HG03039 (cell line): ENCODE data around the gene PCBD2.
"Not testable (repeated sequence)": the region's sequence is repeated elsewhere in the genome, so short reads cannot be mapped to it uniquely, and the experiment has no call there.

ENCODE experiments used
- ATAC-seq: cut with Tn5 transposase; IDR thresholded peaks from one replicate; pipeline ENCODE4 v1.9.1; 2021; ENCODE audit warnings: mild to moderate bottlenecking, moderate library complexity; ENCODE audit not compliant: unreplicated experiment

Gene PCBD2

GRCh38 chr5:134904610-134905245, at the start of gene PCBD2:
PCBD2 (plus strand) TSS chr5:134905131; CDS start chr5:134905140, 9 bp downstream.
- peak; percentile 83 for ATAC-seq

- not testable (repeated sequence) for ATAC-seq
Measured at GRCh38 chr5:134856465-134856864, 48.5 kb upstream of the PCBD2 start.

GRCh38 chr5:134857401-134857800, 47.5 kb upstream of the PCBD2 start:
- ATAC-seq: no peak

- no peak for ATAC-seq
Measured at GRCh38 chr5:134864707-134865106, 40.2 kb upstream of the PCBD2 start.

GRCh38 chr5:134873494-134873893, 31.4 kb upstream of the PCBD2 start:
- ATAC-seq: no peak

- ATAC-seq: peak; percentile 72
Measured at GRCh38 chr5:134873987-134874830, 30.7 kb upstream of the PCBD2 start, which contains the start of gene TXNDC15. TXNDC15 (plus strand) TSS chr5:134874371; CDS start chr5:134874428, 57 bp downstream.

GRCh38 chr5:134874831-134875655, 29.9 kb upstream of the PCBD2 start:
- ATAC-seq: peak; percentile 24

GRCh38 chr5:134877159-134877558, 27.8 kb upstream of the PCBD2 start:
- no peak for ATAC-seq

- no peak for ATAC-seq
Measured at GRCh38 chr5:134878403-134878802, 26.5 kb upstream of the PCBD2 start.

GRCh38 chr5:134879456-134879855, 25.5 kb upstream of the PCBD2 start:
- ATAC-seq: no peak

GRCh38 chr5:134880937-134881336, 24.0 kb upstream of the PCBD2 start:
- not testable (repeated sequence) for ATAC-seq

- not testable (repeated sequence) for ATAC-seq
Measured at GRCh38 chr5:134881711-134882110, 23.2 kb upstream of the PCBD2 start.

- no peak for ATAC-seq
Measured at GRCh38 chr5:134887593-134888159, 17.3 kb upstream of the PCBD2 start.

- ATAC-seq: no peak
Measured at GRCh38 chr5:134889335-134889734, 15.6 kb upstream of the PCBD2 start.

GRCh38 chr5:134891473-134891872, 13.5 kb upstream of the PCBD2 start:
- ATAC-seq: no peak

- ATAC-seq: no peak
Measured at GRCh38 chr5:134892282-134892681, 12.6 kb upstream of the PCBD2 start.

- no peak for ATAC-seq
Measured at GRCh38 chr5:134892926-134893325, 12.0 kb upstream of the PCBD2 start.

GRCh38 chr5:134893748-134894505, 11.0 kb upstream of the PCBD2 start:
- ATAC-seq: no peak

- no peak for ATAC-seq
Measured at GRCh38 chr5:134902071-134902801, 2.7 kb upstream of the PCBD2 start.
